ENCODE measurements around the gene NEUROD2. TPM values are rescaled to one million over a fixed set of nuclear protein-coding genes. Genes with fewer than 3 reads are reported as not detected.
A peak's percentile ranks its signal among the peaks of the same experiment; 100 is the strongest.

Gene NEUROD2
- total RNA-seq, 1 experiment from 2014 or later, result 0.02 TPM

DNA sequence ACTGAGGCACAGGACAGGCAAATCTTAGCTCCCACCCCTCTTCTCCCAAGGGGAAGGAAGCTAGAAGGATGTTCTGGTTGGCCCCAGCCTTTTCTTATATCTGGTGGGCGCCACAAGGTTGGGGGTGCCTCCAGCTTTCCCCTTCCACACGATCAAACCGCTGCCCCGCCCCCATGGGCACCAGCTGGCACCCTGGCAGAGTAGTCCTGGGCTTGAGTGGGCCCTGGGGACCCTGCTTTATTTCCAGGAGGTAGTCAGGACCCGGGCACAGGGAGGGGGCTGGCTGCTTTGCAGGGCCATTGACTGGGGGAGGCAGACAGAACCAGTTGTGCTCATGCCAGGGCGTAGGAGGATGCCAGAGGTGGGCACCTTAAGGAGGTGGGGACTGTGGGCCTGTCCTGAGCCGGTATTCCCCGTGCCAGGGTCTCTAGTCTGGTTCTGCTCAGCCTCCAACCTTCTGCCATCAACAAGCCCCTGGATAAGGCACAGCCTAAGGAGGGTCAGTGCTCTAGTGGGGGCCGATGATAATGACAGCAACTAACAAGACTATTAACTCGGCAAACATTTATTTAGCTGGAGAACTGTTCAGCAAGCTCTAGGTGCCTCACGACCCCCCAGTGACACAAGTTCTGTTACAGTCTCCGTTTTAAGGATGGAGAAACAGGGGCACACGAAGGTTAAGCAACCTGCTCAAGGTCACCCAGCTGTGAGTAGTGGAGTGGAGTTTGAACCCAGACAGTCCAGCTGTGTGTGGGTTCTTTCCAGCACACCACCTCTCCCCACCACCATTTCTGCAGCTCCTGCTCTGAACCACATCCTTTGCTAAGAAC is 11.5 kb upstream of the NEUROD2 start:
- DNase-seq (ENCODE audit: low spot score), result no peak

- DNase-seq (ENCODE audit: low spot score), result no peak
Measured at GRCh38 chr17:39618246-39618913, 10.7 kb upstream of the NEUROD2 start.

GRCh38 chr17:39617446-39618245 is 9.9 kb upstream of the NEUROD2 start:
- peak; percentile 54 for DNase-seq (ENCODE audit: low spot score)

DNA sequence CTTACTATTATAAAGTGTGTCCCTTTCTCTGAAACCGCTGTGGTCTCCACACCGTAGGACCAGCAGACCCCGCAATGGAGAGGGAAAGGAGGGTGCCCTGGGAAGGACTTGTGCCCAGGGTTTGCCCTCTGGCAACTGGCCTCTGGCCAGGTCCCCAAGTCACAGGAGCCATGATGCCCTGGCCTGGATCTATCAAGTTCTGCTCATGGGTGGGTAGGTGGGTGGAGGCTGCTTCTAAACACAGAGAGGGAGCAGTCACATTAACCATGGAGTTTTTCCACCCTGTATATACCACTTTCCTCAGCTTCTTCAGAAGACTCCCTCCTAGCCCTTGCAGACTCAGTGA is 9.4 kb upstream of the NEUROD2 start:
- no peak for DNase-seq (ENCODE audit: low spot score)

GRCh38 chr17:39615434-39615833 is 7.7 kb upstream of the NEUROD2 start:
- no peak for DNase-seq (ENCODE audit: low spot score)

GRCh38 chr17:39614545-39615157 is 6.9 kb upstream of the NEUROD2 start:
- DNase-seq (ENCODE audit: low spot score), result no peak

- no peak for DNase-seq (ENCODE audit: low spot score)
Measured at GRCh38 chr17:39612935-39613464, 5.3 kb upstream of the NEUROD2 start.

DNA sequence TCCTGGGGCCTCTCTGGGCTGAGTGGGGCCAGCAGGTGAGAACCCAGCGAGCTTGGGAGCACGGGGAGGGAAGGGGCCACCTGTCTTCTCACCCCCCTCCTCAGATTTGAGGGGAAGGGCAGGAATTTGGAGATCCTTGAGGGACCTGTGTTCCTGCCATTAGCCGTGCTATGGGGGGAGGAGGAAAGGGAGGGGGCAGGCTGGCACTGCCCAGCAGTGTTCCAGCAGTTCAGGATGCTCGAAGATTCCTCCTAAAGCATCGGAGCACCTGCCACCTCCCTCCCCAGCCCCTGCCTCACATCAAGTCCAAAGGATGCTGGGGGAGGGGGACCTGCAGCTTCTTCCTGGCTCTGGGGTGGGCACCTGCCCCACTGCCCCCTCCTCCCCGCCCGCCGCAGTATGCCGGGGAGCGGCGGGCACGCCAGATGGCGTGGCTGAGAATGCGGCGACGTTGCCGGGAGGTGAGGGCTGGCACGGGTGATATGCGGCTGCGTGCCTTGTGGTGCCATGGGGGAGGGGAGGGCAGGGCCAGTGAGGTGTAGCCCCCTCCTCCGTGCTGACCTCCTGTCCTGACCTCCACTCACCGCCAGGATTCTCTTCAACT is 4.7 kb upstream of the NEUROD2 start:
- DNase-seq (ENCODE audit: low spot score), result no peak

GRCh38 chr17:39611401-39612112 is 3.8 kb upstream of the NEUROD2 start:
- DNase-seq (ENCODE audit: low spot score), result no peak

DNA sequence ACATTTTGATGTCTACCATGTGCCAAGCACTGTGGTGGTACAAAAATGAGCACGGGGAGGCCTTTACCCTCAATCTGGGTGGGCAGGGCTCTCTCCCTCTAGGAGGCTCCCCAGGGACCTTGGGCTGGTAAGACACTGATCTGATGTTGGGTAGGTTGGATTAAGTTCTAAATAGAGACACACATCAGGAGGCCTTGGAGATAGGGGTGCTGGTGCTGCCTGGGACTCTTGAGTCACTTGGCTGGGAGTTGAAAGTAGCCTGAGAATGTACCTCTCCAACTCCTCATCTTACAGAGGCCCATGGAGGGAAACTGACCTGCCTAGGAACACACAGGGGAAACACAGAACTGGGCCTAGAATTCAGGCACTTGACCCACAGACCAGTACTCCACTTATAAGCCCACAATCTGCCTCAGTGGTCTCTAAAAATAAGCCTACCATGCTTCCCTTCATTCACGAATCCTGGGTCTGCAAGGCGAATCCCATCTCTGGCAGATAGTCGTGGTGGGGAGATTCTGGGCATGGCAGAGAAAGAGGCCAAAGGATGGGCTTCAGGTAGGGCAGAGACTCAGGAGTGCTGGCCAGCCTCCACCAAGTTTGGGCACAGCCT is 1.8 kb upstream of the NEUROD2 start:
- no peak for DNase-seq (ENCODE audit: low spot score)

GRCh38 chr17:39608142-39608981 is 642 bp upstream of the NEUROD2 start:
- DNase-seq (ENCODE audit: low spot score), result no peak

- DNase-seq (ENCODE audit: low spot score), result no peak
Measured at GRCh38 chr17:39607057-39607850, 466 bp downstream of the NEUROD2 start.

DNA sequence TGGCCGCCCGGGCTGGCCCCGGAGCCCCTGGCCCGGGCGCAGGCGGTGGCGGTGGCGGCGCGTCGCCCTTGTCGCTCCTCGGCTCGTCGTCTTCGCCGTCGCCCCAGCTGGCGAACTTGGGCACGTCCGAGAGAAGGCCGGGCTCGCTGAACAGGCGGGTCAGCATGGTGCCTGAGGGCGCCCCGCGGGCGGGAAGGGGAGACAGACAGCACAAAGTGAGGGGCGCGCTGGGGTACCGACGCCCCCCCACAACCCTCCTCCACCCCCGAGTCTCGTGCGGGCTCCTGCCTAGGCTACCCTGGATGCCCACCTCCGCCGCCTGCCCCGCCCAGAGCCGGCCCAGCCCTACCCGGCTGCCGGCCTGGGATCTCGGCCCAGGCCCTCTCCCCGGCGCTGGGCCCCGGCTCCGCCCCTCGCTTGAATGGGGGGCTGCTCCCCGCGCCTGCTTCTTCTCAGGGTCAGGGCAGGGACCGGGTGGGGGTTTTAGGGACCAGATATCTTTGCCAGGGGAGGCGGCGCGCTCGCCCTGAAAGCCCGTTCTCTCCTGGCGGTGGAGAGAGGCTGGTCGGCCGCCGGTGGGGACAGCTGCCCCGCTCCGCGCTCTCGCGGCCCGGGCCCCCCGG is 1.2 kb downstream of the NEUROD2 start:
- DNase-seq (ENCODE audit: low spot score), result no peak

GRCh38 chr17:39605492-39606433 is 2.0 kb downstream of the NEUROD2 start:
- no peak for DNase-seq (ENCODE audit: low spot score)

GRCh38 chr17:39604911-39605491 is 2.7 kb downstream of the NEUROD2 start:
- no peak for DNase-seq (ENCODE audit: low spot score)

- DNase-seq (ENCODE audit: low spot score), result no peak
Measured at GRCh38 chr17:39603304-39604016, 4.3 kb downstream of the NEUROD2 start.
